B cell (primary cell): ENCODE results near the gene CLIP4. TPM values are rescaled to one million over a fixed set of nuclear protein-coding genes. Genes with fewer than 3 reads are reported as not detected.
"Not testable (repeated sequence)": the region's sequence is repeated elsewhere in the genome, so short reads cannot be mapped to it uniquely, and the experiment has no call there.

Experiments used
- ATAC-seq: fragments of 200-7000 bp; cut with Tn5 transposase; one replicate; pipeline ENCODE4 v1.10.0; 2021; ENCODE audit warnings: low read depth, mild to moderate bottlenecking, moderate number of reproducible peaks, moderate library complexity
- CTCF ChIA-PET: fragments of 350-600 bp; sonication (Branson Sonifier 250); formaldehyde crosslinking; loops from one replicate; lab custom pipeline; 2021; ENCODE audit warnings: antibody characterized with exemption, inconsistent platforms; lab: Charles Lee
- POLR2A ChIA-PET: fragments of 350-600 bp; sonication (Branson Sonifier 250); formaldehyde crosslinking; loops from one replicate; lab custom pipeline; 2021; ENCODE audit warnings: antibody characterized with exemption; lab: Charles Lee
- DNase-seq: peaks from one replicate; pipeline ENCODE4 v3.0.0; 2013
- H2AFZ ChIP-seq: 2 replicates; pipeline ENCODE4 v1.6.1; 2012; ENCODE audit warnings: mild to moderate bottlenecking, low read depth, low read length; ENCODE audit not compliant: insufficient read depth, poor library complexity, severe bottlenecking
- H3K27ac ChIP-seq, 2 donors: 1 replicate in 1 of 2; 2 replicates in 1 of 2; pipeline ENCODE4 v1.5.1; 2012 to 2013; ENCODE audit warnings: low read length in 2 of 2, mild to moderate bottlenecking in 2 of 2, moderate library complexity in 1 of 2
- H3K27me3 ChIP-seq, 4 experiments: fragments of 200-600 bp in 1 of 4; sonication (generic) in 1 of 4; replicated peaks in 1 of 4; 1 replicate in 2 of 4; 2 replicates in 2 of 4; pipeline versions ENCODE4 v1.6.1 to v1.7.0; 2013 to 2016; ENCODE audit warnings: low read length in 3 of 4, mild to moderate bottlenecking in 2 of 4, mixed read lengths in 1 of 4, moderate library complexity in 1 of 4; ENCODE audit not compliant: insufficient read depth in 4 of 4, control insufficient read depth in 3 of 4; ENCODE audit errors: control extremely low read depth in 1 of 4
- H3K36me3 ChIP-seq, 2 experiments: replicated peaks in 1 of 2; 1 replicate in 1 of 2; 2 replicates in 1 of 2; pipeline versions ENCODE4 v1.6.1 to v1.7.1; 2013; ENCODE audit warnings: low read length in 1 of 2; ENCODE audit not compliant: insufficient read depth in 2 of 2, control insufficient read depth in 1 of 2; ENCODE audit errors: control extremely low read depth in 1 of 2, extremely low read depth in 1 of 2
- H3K4me1 ChIP-seq, 2 donors: fragments of 200-600 bp in 1 of 2; sonication (generic) in 1 of 2; 1 replicate in 1 of 2; 2 replicates in 1 of 2; pipeline versions ENCODE4 v1.5.1 to v1.6.1; 2013 to 2017; ENCODE audit warnings: low read length in 2 of 2; ENCODE audit not compliant: control insufficient read depth in 2 of 2, insufficient read depth in 2 of 2
- H3K4me2 ChIP-seq: replicated peaks from 2 replicates; pipeline ENCODE3; 2012; ENCODE audit warnings: mild to moderate bottlenecking, low read depth, low read length; ENCODE audit not compliant: poor library complexity, severe bottlenecking
- H3K4me3 ChIP-seq, 5 experiments: fragments of 200-600 bp in 1 of 5; sonication (generic) in 1 of 5; 1 replicate in 3 of 5; 2 replicates in 2 of 5; pipeline versions ENCODE4 v1.5.1 to v1.7.0; 2011 to 2016; ENCODE audit warnings: low read length in 4 of 5, mild to moderate bottlenecking in 4 of 5, low read depth in 2 of 5, control low read depth in 1 of 5, moderate library complexity in 1 of 5; ENCODE audit not compliant: insufficient read depth in 1 of 5; ENCODE audit errors: control extremely low read depth in 1 of 5, extremely low read depth in 1 of 5
- H3K79me2 ChIP-seq: fragments of 200-600 bp; sonication (generic); one replicate; pipeline ENCODE4 v1.6.0; 2016; ENCODE audit warnings: low read length; ENCODE audit not compliant: control insufficient read depth, insufficient read depth
- H3K9ac ChIP-seq: fragments of 200-600 bp; sonication (generic); 2 replicates; pipeline ENCODE4 v1.6.1; 2017; ENCODE audit warnings: mild to moderate bottlenecking, low read length, moderate library complexity
- H3K9me3 ChIP-seq, 3 donors: one replicate each; pipeline versions ENCODE4 v1.6.1 to v1.7.1; 2013; ENCODE audit warnings: low read length in 2 of 3; ENCODE audit not compliant: control insufficient read depth in 2 of 3, insufficient read depth in 1 of 3; ENCODE audit errors: control extremely low read depth in 1 of 3
- H4K20me1 ChIP-seq: 2 replicates; pipeline ENCODE4 v1.6.0; 2012; ENCODE audit warnings: mild to moderate bottlenecking, low read length; ENCODE audit not compliant: insufficient read depth, control insufficient read depth, poor library complexity, severe bottlenecking
- H3K27ac Mint-ChIP-seq: one replicate; pipeline ENCODE4 v1.8.0; 2021; ENCODE audit warnings: mixed read lengths
- H3K27me3 Mint-ChIP-seq: one replicate; pipeline ENCODE4 v1.8.0; 2021; ENCODE audit warnings: mixed read lengths
- H3K4me1 Mint-ChIP-seq: one replicate; pipeline ENCODE4 v1.8.0; 2021; ENCODE audit warnings: mixed read lengths
- H3K4me3 Mint-ChIP-seq: one replicate; pipeline ENCODE4 v1.8.0; 2021; ENCODE audit warnings: mixed read lengths
- H3K9me3 Mint-ChIP-seq: one replicate; pipeline ENCODE4 v1.8.0; 2022; ENCODE audit warnings: mixed read lengths; ENCODE audit not compliant: insufficient read depth
- CTCF ChIP-seq: fragments of 200-600 bp; IDR thresholded peaks from one replicate; pipeline ENCODE4 v1.8.0; 2022; ENCODE audit warnings: antibody characterized with exemption, mild to moderate bottlenecking
- EZH2 ChIP-seq: IDR thresholded peaks from 2 replicates; pipeline ENCODE4 v1.6.1; 2012; ENCODE audit warnings: borderline replicate concordance, low read depth, mild to moderate bottlenecking, moderate library complexity, low read length; ENCODE audit not compliant: insufficient read depth, poor library complexity, severe bottlenecking
- WGBS: methylation state at CpG from one replicate; pipeline ENCODE4 v1.1.5; 2013; ENCODE audit warnings: missing lambda C conversion rate; ENCODE audit not compliant: insufficient coverage; 5-methylcytosine and 5-hydroxymethylcytosine counted together
- intact Hi-C: fragments of 100-400 bp; cut with micrococcal nuclease; formaldehyde crosslinking; loops from one replicate; pipeline ENCODE4 v1.10.0; 2022
- polyA plus RNA-seq: library from polyadenylated mRNA; depleted of rRNA; stranded (reverse); fragments of >200 nt; gene quantifications from 2 replicates; pipeline ENCODE4 v1.2.3, GENCODE V29; 2012
- total RNA-seq, 2 donors: library from RNA; stranded (reverse); fragments of 120-200 nt in 1 of 2; gene quantifications; 1 replicate in 1 of 2; 2 replicates in 1 of 2; pipeline versions ENCODE4 v1.2.3 to v1.2.4, GENCODE V29; 2013 to 2022

Gene CLIP4
- total and polyA plus RNA-seq, 2 donors (not counting 1 experiment from before 2014, with no cell fraction given) = 4.0 to 20.8 TPM

- ATAC-seq (no peak), DNase-seq (no peak)
- peaks cover 1% of the 10 kb centered on the region for H3K4me1 Mint-ChIP-seq
- Histone ChIP-seq H3K4me3 (no peak overlapping the region), H3K4me2 (no peak overlapping the region), H3K36me3 (no peaks in the 10 kb centered on the region), H3K27me3 (no peaks in the 10 kb centered on the region), H4K20me1 (no peaks in the 10 kb centered on the region), H3K9ac (no peak overlapping the region), H3K4me1 (no peaks in the 10 kb centered on the region), H3K27ac (no peak overlapping the region), H3K79me2 (no peaks in the 10 kb centered on the region), H3K9me3 (no peaks in the 10 kb centered on the region), H2AFZ (no peak overlapping the region)
- CTCF ChIA-PET = no interaction called here
- POLR2A ChIA-PET = interaction anchor here (0.5 kb wide), 1 partner anchor 184 kb away, joined by 3 read pairs; no protein-coding TSS in a partner anchor
- H3K27ac Mint-ChIP-seq = no peak overlapping the region
- no peak overlapping the region for H3K4me3 Mint-ChIP-seq
- 100% methylated on average over 1 of the region's 2 CpGs for WGBS
- peaks cover 3% of the 10 kb centered on the region for H3K27me3 Mint-ChIP-seq
- no peak for TF ChIP-seq CTCF
- no peak for TF ChIP-seq EZH2
- intact Hi-C loops = no loop called here
- no peaks in the 10 kb centered on the region for H3K9me3 Mint-ChIP-seq
These were observed 8.2 kb upstream of the CLIP4 start for GRCh38 chr2:29106980-29107388.

DNA sequence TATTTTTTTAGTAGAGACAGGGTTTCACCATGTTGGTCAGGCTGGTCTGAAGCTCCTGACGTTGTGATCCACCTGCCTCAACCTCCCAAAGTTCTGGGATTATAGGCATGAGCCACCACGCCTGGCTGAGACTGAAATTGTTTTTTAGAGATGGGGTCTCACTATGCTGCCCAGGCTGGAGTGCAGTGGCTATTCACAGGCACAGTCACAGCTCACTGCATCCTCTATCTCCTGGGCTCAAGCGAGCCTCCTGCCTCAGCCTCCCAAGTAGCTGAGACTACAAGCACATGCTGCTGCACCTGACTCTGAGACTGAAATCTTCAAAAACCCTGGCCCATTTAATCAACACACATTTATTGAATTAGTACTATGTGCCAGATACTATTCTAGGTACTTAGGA lies 7.7 kb upstream of the CLIP4 start:
- H3K27ac Mint-ChIP-seq, H3K27ac ChIP-seq, H3K4me2 ChIP-seq, H3K9me3 Mint-ChIP-seq, H3K27me3 ChIP-seq, POLR2A ChIA-PET, H4K20me1 ChIP-seq, H3K4me1 Mint-ChIP-seq, H2AFZ ChIP-seq, H3K4me3 Mint-ChIP-seq, intact Hi-C loops, H3K9me3 ChIP-seq, H3K27me3 Mint-ChIP-seq, H3K4me3 ChIP-seq, H3K79me2 ChIP-seq, H3K4me1 ChIP-seq, ATAC-seq, H3K36me3 ChIP-seq, H3K9ac ChIP-seq, CTCF ChIA-PET, DNase-seq: not testable (repeated sequence)
- 100% methylated on average over 2 of the region's 3 CpGs for WGBS
